H4 (cell line): ENCODE results near the gene KCNRG. TPM values are rescaled to one million over a fixed set of nuclear protein-coding genes. Genes with fewer than 3 reads are reported as not detected.

Experiments
- total RNA-seq: library from RNA; depleted of rRNA; stranded (reverse); fragments of >200 nt; shearing (Covaris generic); gene quantifications from 2 replicates; pipeline ENCODE4 v1.2.3, GENCODE V29; 2014; rRNA removed

The KCNRG gene
- total RNA-seq, 1 experiment from 2014 or later, result not detected

Other genes starting within 250 kb of the KCNRG start
- gene KPNA3, start 222.8 kb upstream of the KCNRG start, total RNA-seq, result 11.6 and 19.2 TPM in 2 replicates
- 5.0 and 6.3 TPM in 2 replicates for gene SPRYD7, start 79.1 kb upstream of the KCNRG start, total RNA-seq
- gene TRIM13, start 18.4 kb upstream of the KCNRG start, total RNA-seq, result 10.8 and 13.8 TPM in 2 replicates